ENCODE measurements around the gene MAPKBP1. TPM values are rescaled to one million over a fixed set of nuclear protein-coding genes. Genes with fewer than 3 reads are reported as not detected.

The MAPKBP1 gene
- total RNA-seq, 1 experiment from 2014 or later, result 13.7 TPM

DNA sequence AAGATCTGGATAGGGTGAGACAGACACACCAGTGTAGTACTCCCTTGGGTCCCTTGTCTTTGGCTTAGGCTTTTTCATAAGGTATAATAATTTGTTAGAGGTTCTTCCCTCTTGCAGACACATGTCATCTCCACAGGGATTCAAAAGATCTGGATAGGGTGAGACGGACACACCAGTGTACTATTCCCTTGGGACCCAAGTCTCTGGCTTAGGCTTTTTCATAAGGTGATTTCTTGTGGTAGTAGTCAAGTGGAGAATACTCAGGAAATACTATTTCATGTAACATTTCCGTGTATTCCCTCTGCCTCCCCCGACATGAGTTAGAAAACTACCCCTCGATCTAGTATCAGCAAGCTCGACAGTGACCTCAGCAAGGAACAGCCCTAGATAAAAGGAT, 954 bp upstream of the MAPKBP1 start:
- H2BK120ac ChIP-seq (ENCODE audit: low read depth, low read length, poor library complexity, severe bottlenecking), result no peak overlapping the region
- H3K14ac ChIP-seq (ENCODE audit: insufficient read depth, low read length), result peak overlapping the region; percentile 91; the same call in 1 of the 2 replicates
- H3K23ac ChIP-seq (ENCODE audit: insufficient read length, low read depth, low read length), result no peak overlapping the region
- peak overlapping the region; percentile 97 for H3K4me2 ChIP-seq (ENCODE audit: insufficient read depth, insufficient read length, low read length)
- H2AFZ ChIP-seq (ENCODE audit: low read length), result no peak overlapping the region
- H3K9ac ChIP-seq (ENCODE audit: extremely low read depth, insufficient read length, low read length), result peak overlapping the region; percentile 67
- no peaks in the 10 kb centered on the region for H3K9me3 ChIP-seq (ENCODE audit: control insufficient read depth, low read depth, low read length)
- no peak overlapping the region for H4K91ac ChIP-seq (ENCODE audit: insufficient read length, low read depth, low read length)
- peak overlapping the region; percentile 73 for H4K5ac ChIP-seq (ENCODE audit: insufficient read length, low read depth, low read length)
- peaks cover 17% of the 10 kb centered on the region for H3K23me2 ChIP-seq (ENCODE audit: insufficient read length, low read depth, low read length, poor library complexity, severe bottlenecking)
- no peaks in the 10 kb centered on the region for H4K20me1 ChIP-seq (ENCODE audit: control insufficient read depth, insufficient read depth, insufficient read length)
- Mint-ChIP-seq H3K4me3 (peak overlapping the region; percentile 79 to 92), H3K4me1 (peaks cover 36 to 40% of the 10 kb centered on the region in 2 experiments), H3K27me3 (ENCODE audit: low read depth) (no peaks in the 10 kb centered on the region; the same call in 1 of the 2 replicates), H3K9me3 (no peaks in the 10 kb centered on the region), H3K27ac (peak overlapping the region; percentile 25 to 99 (median 98); a peak in 6 of 7 replicates), H3K36me3 (ENCODE audit: insufficient read depth in 1 of 3, low read depth in 3 of 3) (no peaks in the 10 kb centered on the region; a peak in 2 of 7 replicates)
- peak overlapping the region; percentile 32 for H3K18ac ChIP-seq (ENCODE audit: insufficient read length, low read depth, low read length)
- no peak overlapping the region for H2BK5ac ChIP-seq (ENCODE audit: insufficient read length, low read length)
- peaks cover 10% of the 10 kb centered on the region for H3K4me1 ChIP-seq (ENCODE audit: insufficient read depth, low read length)
- DNase-seq, result no peak
- H2BK15ac ChIP-seq (ENCODE audit: low read depth, low read length), result no peak overlapping the region
- H3T11ph ChIP-seq (ENCODE audit: low read length), result no peak overlapping the region
- H4K8ac ChIP-seq (replicated peaks; ENCODE audit: insufficient read length, low read depth, low read length), result no peak overlapping the region
- H3K27me3 ChIP-seq (ENCODE audit: insufficient read depth, low read length), result no peaks in the 10 kb centered on the region
- H3K27ac ChIP-seq (ENCODE audit: insufficient read length, low read depth, low read length), result peak overlapping the region; percentile 96
- no peak overlapping the region for H2BK12ac ChIP-seq (ENCODE audit: insufficient read length, low read depth, low read length)
- no peak overlapping the region for H3K4ac ChIP-seq (ENCODE audit: low read depth, low read length)
- no peaks in the 10 kb centered on the region for H3K79me1 ChIP-seq (ENCODE audit: insufficient read depth, low read depth, low read length, poor library complexity, severe bottlenecking)
- no peak overlapping the region for H3K56ac ChIP-seq (ENCODE audit: insufficient read length, low read depth, low read length)
- H2AK5ac ChIP-seq (ENCODE audit: insufficient read length, low read length), result no peak overlapping the region
- H2BK20ac ChIP-seq (ENCODE audit: low read depth, low read length, poor library complexity, severe bottlenecking), result no peak overlapping the region
- WGBS (ENCODE audit: extremely low coverage, insufficient read length, low lambda C conversion rate), result no CpG with 5 or more reads among the region's 5 CpGs
- TF ChIP-seq, protein P1, sequence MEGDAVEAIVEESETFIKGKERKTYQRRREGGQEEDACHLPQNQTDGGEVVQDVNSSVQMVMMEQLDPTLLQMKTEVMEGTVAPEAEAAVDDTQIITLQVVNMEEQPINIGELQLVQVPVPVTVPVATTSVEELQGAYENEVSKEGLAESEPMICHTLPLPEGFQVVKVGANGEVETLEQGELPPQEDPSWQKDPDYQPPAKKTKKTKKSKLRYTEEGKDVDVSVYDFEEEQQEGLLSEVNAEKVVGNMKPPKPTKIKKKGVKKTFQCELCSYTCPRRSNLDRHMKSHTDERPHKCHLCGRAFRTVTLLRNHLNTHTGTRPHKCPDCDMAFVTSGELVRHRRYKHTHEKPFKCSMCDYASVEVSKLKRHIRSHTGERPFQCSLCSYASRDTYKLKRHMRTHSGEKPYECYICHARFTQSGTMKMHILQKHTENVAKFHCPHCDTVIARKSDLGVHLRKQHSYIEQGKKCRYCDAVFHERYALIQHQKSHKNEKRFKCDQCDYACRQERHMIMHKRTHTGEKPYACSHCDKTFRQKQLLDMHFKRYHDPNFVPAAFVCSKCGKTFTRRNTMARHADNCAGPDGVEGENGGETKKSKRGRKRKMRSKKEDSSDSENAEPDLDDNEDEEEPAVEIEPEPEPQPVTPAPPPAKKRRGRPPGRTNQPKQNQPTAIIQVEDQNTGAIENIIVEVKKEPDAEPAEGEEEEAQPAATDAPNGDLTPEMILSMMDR (conservative IDR thresholded peaks at IDR 0.05), result no peak
- no peaks in the 10 kb centered on the region for H3K79me2 ChIP-seq (ENCODE audit: insufficient read depth, low read length)
